Left forelimb (tissue), 1 donor: ENCODE measurements around the gene XIRP2.

ENCODE experiments used
- DNase-seq: peaks from one replicate; pipeline ENCODE4 v3.0.0-alpha.2; 2018; ENCODE audit warnings: low spot score

XIRP2 gene

DNA sequence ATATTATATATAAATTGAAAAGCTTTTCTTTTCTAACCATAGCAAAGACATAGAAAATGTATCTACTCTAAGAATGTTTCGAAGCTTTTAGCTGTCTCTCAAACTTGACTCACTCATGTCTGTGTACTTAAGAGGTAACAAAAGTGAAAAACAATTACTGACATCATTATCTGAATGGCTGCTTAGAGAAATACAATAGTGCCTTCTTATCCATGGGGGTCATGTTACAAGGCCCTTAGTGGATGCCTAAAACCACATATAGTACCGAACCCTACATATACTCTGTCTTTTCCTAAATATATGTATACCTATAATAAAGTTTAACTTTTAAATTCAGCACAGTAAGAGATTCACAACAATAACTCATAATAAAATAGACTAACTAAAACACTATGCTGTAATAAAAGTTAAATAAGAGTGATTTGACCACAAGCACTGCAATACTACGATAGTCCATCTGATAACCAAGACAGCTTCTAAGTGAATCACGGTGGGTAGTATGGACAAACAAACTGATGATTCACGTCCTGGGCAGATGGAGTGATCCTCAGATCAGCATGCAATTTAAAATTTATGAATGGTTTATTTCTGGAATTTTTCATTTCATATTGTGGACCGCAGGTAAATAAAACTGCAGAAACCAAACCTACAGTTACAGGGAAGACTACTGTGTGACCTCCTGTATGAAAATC is 246.2 kb downstream of the XIRP2 start:
- DNase-seq: no peak

DNA sequence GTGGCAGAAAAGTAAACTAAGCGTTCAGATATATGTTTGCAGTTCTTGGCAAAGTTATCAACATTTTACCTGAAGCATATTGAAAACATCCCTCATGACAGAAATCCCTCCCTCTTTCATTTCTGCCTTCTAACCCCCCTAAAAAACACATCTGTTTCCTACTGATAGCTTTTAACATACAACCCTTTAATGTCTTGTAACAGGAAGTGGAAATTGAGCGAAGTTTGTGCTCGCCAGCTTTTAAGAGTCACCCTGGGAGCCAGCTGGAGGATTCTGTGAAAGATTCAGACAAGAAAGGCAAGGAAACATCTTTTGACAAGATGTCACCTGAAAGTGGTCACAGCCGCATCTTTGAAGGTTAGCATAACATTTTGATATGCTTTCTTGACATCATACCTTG is 247.4 kb downstream of the XIRP2 start:
- no peak for DNase-seq

DNA sequence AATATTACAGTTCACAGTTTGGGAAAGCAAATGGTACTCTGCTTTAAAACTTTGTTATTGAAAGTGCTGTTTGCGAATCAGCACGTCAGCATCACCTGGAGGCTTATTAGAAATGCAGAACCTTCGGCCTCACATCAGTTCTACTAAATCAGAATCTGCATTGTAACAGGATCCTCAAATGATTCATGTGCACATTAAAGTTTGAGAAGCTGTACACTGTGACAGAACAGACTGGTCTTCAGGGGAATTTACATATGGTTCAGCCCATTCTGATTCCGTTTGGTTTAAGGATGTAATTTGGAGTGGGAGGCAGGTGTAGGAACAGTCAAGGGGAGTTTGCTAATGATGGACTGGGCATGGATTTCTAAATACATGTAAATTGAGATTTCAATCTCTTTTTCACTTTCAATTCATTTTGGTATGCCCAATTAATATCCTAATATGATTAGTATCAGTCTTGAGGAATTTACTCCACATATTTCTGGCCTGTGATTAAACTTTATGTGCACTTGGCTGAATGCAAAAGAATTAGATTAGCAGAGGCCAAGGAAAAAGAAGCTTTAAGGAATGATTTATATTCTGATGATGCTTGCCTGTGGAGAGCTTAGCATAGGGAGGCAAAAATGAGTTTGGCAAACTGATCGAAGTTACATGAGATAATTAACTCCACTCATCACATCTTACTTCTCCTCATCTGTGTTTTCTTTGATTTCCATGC is 248.8 kb downstream of the XIRP2 start:
- DNase-seq: no peak

DNA sequence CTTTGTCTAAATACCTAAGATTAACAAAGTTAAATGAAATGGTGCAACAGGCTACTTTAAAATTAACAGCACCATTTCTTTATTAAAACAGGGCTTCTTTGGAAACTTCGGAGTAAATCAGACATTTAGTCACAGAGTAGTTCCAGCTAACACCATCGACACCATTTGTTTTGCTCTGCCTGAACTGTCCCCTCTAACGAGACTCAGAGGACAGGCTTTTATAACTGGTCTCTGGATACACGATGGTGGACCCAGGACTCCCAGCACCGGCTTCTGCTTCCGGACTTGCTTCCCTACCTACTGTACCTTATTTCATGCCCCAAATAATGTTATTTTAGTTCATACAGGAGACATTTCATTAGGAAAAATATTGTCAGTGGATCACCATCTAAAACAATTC is 252.1 kb downstream of the XIRP2 start:
- no peak for DNase-seq

DNA sequence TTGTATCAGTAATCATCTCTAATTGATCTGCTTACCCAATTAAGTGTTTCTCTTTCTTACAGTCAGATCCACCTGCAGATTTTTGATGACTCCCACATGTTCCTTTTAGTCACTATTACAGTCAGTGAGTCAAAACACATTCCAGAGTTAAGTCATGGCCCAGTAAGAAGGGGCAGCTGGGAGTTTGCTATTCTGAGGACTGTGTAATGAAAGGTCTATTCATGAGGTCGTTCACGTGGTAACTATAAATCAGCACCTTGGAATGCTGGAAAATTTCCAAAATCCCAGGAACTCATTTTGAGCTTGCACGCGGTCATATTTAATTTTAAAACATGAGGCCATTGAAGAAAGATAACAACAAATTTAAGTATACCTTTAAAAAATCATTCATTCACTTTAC is 252.5 kb downstream of the XIRP2 start:
- DNase-seq: no peak

DNA sequence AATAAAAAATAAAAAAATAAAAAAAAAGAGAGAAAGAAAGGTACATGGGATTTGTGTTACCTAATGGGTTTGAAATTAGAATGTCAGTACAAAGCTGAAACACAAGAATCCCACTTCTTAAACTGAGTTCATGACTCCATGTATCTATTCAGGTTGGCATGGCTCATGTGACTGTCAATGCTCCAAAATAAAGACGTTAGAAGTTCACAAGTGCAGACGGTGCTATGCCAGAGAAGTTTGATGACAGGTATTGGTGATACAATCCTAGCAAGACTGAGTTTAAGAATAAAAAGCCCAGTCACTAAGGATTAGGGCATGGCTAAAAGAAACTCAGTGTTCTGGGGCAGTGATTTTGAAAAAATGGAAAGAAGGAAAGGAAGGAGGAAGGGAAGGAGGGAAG is 254.3 kb downstream of the XIRP2 start:
- DNase-seq: no peak

DNA sequence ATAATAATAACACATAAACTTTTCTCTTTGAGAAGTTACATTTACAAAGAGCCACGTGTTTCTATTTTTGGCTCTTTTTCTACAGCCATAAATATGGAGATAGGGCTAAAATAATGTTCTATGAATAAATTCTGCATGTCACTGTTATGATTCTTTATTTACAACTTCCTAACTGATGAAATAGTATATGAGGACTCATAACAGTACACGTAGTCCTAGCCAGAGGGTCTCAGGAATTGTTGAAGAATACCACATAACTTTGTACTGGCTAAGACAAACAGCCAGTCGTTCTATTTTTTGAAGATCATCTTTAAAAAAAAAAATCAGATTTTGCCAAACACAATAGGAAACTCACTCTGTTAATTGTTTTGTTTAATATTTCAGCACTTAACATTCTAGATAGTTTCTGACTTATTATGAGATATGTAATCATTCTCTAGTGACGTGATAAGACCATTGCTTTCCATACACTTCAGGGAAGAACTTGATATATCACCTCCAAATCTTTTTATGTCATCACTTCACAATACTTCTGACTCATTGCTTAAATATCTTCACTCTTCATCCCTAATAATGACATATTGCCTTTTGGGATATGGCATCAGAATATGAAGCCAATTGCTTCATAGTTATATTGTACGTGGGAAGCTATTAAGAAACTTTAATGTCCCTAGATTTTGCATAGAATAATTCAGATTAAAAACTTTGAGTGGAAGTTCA is 256.1 kb downstream of the XIRP2 start:
- no peak for DNase-seq

DNA sequence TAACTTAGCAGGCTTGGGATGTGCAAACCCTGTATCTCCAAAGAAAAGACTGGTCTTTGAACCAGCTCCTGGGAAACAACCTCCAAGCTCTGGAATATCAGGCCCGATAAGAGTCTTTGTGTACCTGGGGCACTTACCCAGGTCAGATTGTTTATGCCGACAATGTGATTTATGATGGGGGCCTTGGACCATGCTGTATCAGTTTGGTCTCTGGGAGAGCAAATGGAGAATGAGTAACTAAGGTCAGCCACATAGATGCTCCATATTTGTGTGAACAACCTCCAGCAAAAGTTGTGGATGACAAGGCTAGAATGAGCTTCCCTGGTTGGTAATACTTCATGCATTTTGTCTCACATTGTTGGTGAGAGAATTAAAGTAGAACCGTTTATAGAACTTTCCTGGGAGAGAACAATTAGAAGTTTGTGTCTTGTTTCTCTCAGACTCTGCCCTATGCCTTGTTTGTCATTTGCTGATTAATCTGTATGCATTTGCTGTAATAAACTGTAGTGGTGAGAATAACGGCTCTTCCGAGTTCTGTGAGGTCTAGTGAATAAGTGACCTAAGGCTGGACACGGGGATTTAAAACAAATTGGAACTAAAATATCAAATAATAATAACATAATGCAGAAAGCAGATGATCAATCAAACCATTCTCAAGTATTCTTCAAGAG is 259.1 kb downstream of the XIRP2 start:
- DNase-seq: no peak

DNA sequence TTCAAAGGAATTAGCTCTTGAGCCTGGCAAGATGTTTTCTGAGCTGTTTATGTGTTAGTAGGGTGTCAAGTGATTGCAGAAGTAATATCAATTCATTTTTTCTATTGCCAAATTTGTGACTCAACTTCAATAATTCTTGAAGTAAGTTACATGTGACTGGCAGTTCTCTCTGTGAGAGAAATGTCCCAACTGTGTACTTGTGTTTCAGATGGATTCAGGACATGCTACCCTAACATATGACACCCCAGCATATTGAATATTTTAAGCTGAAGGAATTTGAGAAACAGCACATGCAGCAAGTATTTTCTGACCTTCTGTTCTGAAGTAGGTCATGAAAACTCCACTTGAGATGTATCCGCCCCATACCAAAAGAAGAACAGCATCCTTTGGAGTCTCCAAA is 263.6 kb downstream of the XIRP2 start:
- no peak for DNase-seq

DNA sequence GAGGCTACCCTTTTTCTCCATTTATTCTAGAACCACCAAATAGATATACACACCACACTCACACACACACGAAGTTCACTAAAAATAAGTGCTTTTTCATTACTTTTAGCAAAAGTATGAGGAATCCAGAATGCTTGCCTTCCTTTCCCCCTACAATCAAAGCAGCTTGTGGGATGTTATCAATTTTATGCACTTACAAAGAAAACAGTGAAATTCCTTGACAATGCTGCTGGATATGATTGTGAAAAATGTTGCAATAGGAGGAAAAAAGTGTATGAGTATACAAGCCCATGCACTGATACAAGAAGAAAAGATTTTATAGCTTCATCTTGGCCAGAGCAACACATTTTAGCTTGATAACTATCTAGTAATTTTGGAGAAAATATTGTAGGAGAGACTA is 269.2 kb downstream of the XIRP2 start:
- DNase-seq: no peak

DNA sequence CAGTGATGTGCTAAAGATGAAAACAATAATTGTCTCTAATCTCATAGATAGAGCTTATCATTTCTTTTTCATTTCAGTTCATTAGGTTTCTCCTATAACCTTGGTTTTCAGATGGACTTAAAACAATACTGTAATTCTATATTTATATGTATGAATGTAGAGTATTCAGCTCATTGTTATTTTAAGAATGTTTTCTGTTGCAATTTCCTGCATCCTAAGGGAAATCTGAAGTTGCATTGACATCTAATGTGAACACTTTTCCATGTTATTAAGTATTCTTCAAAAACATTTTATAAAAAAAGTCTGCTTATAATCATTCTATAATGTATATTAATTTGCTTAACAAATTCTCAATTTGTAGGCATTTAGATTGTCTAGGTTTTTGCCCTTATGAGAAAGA is 288.9 kb downstream of the XIRP2 start:
- no peak for DNase-seq

DNA sequence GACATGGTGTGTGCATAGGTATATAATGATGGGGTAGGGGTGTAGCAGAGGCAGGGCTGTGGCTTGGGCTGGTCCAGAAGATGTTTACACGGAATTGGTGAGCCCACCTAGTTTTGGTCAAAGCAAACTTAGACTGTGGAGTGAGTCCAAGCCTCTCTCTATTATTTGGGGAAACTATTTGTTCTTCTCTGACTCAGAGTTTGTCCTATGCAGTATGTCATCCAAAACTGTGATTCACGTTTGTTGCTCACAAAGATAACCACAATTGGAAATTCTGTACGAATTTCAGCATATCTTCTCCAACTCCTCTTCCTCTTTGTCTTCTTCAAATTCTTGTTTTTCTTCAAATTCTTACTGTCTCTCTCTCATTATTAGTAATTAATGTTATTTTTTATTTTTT is 292.9 kb downstream of the XIRP2 start:
- no peak for DNase-seq

DNA sequence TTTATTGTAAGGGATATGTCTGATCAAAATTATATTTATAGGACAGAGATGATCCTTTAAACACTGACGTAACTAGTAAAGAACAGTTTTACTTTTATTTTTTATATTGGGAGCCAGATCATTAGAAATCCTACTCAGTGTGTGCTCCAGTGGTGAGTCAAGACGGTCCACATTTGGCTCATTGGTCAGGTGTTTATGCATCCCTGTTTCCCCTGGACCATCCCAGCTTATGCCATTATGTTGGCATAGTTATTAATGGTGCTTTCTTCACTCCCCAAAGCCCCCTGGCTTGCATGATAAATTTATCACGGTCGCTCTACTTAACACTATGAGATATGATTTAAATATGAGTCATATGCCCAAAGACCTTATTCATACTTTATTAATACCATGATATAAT is 293.4 kb downstream of the XIRP2 start:
- no peak for DNase-seq

DNA sequence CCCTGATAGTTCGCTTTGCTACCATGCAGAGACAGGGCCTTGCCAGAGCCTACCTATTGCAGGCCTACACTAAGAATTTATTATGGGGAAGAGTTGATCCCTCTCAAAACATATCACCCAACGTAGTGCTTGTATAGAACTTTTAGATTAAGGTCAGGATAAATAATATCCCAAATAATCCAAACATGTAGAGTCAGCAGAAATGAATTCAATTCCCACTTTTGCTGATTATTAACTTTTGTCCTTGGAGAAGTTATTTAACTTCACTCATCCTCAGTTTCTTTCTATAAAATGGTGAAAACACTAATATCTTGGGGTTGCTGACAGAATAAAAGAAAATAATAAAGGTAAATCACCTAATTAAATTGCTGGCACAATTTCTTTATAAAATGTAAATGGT is 294.1 kb downstream of the XIRP2 start:
- DNase-seq: no peak

DNA sequence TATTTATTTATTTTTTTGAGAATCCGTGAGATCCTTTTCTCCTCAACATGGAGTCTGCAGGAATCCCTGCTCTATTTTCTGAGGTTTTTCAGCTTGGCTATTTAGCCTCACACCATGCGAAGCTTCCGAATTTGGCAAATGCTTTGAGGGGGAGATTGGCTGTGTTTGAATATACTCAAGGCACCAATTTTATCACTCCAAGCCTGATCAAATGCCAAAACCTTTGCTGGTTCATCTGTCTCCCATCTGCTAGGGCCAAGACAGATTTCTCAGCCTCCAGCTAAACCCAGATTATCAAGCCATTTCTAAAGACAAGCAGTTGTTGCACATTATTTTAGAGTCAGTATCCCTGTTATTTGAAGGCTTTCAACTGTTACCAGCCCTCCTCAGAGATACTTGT is 295.7 kb downstream of the XIRP2 start:
- DNase-seq: no peak

DNA sequence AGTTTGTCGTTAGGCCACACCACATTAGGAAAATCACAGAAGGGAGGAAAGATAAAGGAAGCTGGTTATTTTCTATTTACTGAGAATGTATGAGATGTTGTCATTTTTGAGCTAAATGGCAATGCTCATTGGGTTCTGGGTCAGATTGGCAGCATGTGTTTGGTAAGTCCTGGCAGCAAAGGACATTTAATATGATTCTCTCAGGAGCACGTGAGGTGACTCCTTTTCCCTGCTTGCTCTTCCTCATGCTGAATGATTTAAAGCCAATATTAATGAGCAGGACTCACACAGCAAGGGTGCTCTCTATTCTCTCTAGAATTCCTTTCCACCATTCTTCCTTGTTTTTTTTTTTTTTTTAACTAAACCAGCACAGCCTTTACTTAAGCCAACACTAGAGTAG is 298.2 kb downstream of the XIRP2 start:
- DNase-seq: no peak

DNA sequence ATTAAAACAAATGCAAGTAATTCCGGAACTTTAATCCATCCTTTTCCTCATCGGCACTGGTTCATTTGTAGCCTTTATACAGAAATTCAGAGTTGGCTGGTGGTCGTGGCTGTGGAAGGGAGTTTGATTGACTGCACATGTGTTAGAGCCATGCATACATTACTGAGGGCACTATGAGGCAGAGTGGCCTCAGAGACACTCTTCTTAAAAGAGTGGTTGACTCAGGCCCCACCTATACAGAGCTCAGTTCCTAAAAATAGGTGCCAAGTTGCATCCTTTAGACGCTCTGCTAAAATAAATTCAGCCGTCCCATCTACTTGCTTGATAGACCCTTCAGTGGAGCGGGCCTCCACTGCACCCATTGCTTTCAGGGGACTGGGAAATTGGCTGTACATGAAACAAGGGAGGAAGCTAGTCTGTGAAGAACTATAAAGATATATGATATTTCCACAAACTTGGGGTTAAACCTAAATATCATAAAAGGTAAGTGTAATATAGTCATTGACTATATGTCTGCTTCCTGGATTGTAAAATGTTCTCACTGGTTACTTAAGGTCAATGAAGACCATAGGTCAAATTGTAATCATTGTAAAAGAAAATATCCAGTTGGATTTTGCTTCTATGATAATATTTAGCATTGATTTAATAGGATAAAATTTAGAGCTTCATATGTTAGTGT is 298.9 kb downstream of the XIRP2 start:
- DNase-seq: no peak

DNA sequence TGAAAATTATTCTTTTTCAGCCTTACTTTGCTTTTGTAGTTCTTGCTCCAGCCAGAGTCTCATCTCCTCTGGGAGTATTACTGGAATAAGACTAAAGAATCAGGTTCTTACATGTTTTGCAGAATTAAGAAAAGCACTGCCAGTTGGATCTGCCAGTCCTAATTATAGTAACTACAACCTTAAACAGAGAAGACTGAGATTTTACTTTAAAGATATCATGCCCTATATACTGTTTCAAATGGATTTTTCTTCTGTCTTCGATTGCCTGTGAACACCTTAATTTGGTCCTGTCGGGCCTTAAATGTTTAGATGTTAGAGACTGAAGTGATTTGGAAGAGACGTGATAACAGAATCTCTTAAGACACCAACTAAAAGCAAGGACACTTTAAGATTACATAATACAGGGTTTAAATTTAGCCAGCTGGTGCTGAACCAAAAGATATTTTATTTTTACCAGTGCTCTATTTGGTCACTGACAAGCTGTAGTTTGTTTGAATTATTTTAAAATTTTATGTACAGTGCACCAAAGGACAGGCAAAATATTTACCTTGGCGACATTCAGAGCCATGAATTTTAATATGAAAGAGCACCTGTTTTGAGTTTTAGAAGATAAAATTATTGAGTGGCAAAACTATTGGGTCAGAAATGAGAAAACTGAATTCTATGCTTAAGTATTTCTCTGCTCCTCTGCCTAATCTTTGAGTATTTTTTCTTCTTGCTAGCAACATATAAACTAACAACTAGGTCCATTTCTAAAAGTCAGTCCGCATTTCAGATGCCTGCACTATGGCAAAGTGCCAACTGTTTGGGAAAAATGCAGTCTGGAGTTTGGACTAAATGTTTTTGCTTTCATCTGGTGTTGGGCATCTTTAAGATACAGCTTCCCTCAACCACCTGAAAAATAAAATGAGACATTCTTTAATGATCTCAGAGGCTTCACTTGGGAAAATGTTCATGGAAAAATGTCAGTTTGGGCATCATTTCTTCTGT is 300.0 kb downstream of the XIRP2 start:
- no peak for DNase-seq

DNA sequence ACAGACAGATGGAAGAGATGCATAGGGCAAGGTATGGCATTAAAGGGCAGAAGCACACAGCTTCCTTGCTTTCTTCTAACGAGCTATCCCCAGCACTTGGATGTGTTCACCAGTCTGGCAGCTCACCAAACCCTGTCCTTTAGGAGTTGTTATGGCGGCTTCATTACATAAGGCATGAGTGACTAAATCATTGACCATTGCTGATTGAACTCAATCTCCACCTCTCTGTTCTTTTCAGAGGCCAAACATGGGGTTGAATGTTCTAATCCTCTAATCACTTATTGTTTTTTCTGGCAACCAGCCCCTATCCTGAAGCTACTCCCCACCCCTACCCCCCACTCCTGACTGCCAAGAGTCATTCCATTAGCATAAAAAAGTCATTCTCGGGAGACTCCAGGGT is 301.8 kb downstream of the XIRP2 start:
- no peak for DNase-seq

DNA sequence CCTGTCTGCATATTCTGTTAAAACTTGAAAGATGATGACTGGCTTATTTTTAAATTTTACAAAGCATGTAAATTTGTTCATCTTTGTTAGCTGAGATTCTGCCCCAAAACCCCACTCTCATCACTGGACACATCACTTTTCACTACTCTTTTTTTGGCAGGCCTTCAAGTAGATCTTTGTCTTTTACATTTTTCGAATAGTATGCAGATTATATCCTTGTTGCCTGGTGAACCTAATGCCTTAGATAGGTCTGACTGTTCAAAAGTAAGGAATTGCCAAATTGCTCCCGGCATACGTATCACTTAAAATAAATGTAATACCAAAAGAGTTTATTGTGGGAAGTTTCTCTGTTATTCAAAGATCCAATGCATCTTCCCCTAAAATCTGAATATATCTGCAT is 303.3 kb downstream of the XIRP2 start:
- no peak for DNase-seq

DNA sequence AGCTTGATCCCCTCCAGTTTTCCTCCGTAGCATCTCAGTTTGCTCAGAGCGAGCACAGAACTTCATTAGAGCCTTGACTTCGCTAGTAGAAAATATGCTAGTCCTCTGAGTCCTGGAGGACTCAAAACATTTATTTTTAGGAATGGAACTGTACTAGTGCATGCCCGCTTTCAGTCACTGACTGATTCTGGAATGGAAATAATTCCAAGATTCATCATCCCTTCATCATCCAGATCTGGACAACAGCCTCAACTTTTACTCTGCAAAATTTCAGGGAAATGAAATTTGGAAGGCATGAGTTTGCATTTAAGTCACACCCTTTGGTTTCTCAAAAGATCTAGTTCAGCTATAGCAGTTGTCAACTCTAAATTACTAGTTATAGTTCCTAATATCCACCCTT is 304.6 kb downstream of the XIRP2 start:
- no peak for DNase-seq
